Islet of Langerhans (tissue), 1 donor: ENCODE measurements around the gene TRIOBP.

Experiments used
- FAIRE-seq: peaks from one replicate; lab custom pipeline; 2011; peaks lifted over from hg19 to GRCh38; lab: Jason Lieb, UNC

Gene TRIOBP

DNA sequence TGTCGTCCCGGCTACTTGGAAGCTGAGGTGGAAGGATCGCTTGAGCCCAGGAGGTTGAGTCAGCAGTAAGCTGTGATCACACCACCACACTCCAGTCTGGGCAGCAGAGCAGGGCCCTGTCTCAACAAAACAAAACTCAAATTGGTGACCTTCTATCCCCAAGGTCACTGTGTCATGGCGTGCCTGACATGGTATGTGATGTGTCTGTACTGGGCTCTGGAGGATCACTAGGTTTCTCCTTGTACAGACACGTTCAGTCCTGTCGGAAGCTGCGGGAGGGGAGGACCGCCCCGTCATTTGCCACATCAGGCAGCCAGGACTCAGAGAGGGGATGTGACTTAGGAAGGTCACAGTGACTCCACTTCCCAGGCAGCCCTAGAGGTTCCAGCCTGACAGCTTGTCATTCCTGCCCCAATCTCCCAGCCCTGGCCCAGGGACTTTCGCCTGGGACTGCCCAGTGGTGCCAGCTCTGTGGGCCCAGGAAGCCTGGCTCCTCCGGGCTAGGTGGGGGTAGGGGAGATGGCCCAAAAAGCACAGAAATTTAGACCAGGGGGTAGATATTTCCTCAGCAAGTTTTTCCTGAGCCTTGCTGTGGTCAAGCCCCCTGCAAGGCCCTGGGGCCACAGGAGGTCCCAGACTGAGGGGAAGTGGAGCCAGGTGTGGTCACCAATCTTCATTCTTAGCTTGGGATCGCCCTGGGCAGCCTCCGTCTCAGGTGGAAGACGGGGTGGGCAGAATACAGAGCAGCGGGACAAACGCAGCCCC lies 53.2 kb downstream of the TRIOBP start:
- no peak for FAIRE-seq

DNA sequence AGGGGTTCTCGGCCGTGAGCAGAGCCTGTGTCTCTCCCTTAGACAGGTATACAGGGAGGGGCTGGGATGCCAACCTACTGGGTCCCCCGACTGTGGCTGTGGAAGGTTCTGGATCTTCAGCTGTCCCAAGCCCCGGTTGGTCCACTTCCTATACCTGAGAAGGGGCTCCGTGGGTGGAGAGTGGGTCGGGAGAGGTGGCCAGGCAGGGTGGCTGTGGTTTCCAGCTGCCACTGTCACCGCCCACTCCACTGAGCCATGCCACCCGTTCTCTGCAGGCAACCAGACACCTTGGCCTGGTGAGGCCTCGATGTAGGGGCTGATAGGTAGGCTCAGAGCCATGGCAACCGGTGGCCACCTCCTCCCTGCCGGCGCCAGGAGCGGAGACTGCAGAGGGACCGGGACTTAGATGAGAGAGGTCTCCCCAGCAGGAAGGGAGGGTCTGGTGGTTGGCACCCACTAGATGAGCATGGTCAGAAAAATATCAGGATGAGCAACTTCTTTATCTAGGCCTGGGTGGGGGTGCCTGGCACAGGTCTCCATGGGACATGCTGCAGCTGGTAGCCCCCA lies 53.8 kb downstream of the TRIOBP start:
- FAIRE-seq = no peak

GRCh38 chr22:37751449-37752188 lies 54.8 kb downstream of the TRIOBP start:
- FAIRE-seq = no peak

- FAIRE-seq = no peak
Observed at GRCh38 chr22:37752189-37753087, 55.6 kb downstream of the TRIOBP start.

DNA sequence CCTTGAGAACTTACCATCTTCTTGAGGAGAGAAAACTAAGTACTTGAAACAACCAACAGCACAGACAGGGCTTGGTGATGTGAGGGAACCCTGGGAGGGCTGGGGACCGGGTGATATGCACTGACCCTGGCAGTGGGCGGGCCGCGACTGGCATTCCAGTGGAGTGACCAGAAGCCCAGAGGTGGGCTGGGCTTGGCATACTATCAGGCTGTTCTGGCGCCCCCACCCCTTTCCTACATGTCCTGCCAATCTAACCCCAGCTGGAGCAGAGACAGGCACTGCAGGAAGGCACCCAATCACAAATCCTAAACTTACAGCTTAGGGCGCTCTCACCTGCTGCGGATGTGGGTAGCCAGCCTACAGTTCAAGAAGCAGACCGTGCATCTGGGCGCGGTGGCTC lies 56.9 kb downstream of the TRIOBP start:
- no peak for FAIRE-seq

DNA sequence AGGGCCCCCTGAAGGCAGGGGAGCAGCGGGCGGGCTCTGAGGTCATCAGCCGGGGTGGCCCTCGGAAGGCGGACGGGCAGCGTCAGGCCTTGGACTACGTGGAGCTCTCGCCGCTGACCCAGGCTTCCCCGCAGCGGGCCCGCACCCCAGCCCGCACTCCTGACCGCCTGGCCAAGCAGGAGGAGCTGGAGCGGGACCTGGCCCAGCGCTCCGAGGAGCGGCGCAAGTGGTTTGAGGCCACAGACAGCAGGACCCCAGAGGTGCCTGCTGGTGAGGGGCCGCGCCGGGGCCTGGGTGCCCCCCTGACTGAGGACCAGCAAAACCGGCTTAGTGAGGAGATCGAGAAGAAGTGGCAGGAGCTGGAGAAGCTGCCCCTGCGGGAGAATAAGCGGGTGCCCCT lies 60.8 kb downstream of the TRIOBP start:
- FAIRE-seq = no peak

- no peak for FAIRE-seq
Observed at GRCh38 chr22:37758694-37759093, 61.8 kb downstream of the TRIOBP start.

DNA sequence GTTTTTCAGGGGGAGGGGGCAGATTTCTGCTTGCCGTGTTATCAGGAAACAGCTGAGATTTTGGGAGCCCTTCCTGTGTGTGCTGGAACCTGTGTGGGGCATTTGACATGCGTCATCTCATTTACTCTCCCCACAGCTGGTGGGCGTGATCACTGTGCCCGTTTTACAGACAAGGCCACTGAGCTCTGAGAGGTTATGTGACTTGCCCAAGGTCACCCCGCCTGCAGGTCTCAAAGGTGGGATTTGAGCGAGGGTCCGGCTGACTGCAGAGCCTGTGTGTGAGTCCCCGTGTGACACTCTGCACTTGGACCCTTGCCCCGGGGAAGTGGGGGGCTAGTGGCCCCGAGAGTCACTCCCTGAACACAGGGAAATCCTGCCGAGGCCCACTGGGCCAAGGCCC lies 62.4 kb downstream of the TRIOBP start:
- no peak for FAIRE-seq

DNA sequence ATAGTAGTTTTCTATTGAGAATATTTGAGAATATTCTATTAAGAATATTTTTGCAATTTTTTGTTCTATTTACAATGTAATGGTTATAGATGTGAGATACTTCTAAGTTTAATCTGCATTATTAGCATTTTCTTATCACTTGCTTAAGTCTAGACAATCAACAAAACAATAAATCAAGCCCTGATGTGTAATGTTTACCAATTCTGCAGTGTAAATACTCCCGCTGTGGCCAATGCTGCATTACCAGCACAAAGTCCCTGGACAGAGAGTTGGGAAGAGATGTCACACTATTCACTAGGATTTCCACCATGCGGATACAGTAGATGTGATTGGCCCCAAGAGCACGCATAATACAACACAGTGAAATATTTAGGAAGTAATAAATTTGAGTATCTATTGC lies 63.3 kb downstream of the TRIOBP start:
- no peak for FAIRE-seq

- no peak for FAIRE-seq
Observed at GRCh38 chr22:37762389-37762836, 65.6 kb downstream of the TRIOBP start.

GRCh38 chr22:37763012-37763411 lies 66.2 kb downstream of the TRIOBP start:
- FAIRE-seq = no peak

DNA sequence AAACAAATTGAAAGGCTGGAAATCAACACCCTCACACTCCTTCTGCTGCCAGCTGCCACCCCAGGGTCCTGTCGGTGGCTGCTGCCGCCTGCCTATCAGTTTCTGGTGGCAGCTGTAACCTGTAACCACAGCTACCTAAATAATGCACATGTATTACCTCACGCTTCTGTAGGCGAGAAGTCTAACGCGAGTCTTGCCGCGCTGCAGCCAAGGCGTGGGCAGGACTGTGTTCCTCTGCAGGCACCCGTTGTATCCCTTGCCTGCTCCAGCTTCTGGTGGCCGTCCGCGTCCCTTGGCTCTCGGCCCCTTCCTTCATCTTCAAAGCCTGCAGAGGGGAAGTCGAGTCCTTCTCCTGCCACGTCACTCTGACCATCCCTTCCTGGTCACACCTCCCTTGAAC lies 66.8 kb downstream of the TRIOBP start:
- no peak for FAIRE-seq

GRCh38 chr22:37764622-37765021 lies 67.8 kb downstream of the TRIOBP start:
- FAIRE-seq = no peak

DNA sequence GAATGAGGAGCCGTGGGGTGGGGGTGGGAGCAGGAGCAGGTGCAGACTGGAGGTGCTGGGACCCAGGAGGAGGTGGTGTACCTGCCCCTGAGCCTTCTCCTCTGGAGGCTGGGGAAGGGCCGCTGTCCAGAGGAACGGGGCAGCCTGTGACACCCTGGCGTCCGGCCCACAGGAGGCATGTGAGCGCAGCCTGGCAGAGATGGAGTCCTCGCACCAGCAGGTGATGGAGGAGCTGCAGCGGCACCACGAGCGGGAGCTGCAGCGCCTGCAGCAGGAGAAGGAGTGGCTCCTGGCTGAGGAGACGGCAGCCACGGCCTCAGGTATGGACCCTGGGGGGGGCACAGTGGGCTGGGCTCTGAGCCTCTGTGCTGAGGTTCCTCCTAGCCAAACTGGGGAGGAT lies 68.7 kb downstream of the TRIOBP start:
- FAIRE-seq = no peak

DNA sequence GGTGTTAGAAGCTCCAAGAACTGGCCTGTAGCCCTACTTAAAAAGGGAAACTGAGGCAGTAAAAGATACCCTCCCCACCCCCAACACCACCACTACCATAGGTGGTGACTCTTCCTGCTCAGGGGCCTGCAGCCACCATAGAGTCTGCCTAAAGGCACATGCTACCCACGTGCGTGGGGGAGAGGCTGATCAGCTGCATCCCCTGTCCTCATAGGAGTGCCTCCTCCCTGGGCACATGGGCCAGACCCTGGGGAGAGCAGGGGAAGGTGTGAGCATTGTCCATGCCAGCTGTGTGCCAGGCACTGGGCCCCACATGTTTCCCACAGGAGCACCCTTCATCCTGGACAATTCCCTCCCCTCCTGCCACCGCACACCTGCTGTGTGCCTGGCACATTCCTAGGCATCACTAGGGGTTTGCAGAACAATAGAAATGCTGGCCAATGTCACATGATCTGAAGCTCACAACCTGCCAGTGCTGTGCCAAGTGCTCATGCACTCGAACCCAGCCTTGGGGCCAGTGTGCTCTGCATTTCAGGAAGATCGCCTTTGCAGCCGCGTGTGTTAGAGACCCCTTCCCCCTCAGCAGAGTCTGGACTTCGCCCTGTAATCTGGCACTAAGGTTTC lies 69.2 kb downstream of the TRIOBP start:
- FAIRE-seq = no peak

DNA sequence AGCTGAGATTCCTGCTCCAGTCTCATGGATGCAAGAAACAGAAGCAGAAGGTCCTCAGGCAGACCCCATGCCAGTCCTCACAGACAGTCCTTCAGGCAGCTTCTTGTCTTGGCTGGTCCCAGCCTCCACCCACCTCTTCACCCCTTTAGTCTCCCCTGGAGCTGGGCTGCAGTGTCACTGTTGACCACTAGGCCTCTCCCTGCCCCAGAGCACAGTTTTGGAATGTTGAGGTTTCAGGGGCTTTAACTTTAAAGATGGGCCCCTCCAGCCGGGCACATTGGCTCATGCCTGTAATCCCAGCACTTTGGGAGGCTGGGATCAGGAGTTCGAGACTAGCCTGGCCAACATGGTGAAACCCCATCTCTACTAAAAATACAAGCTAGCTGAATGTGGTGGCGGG lies 71.4 kb downstream of the TRIOBP start:
- FAIRE-seq = no peak

DNA sequence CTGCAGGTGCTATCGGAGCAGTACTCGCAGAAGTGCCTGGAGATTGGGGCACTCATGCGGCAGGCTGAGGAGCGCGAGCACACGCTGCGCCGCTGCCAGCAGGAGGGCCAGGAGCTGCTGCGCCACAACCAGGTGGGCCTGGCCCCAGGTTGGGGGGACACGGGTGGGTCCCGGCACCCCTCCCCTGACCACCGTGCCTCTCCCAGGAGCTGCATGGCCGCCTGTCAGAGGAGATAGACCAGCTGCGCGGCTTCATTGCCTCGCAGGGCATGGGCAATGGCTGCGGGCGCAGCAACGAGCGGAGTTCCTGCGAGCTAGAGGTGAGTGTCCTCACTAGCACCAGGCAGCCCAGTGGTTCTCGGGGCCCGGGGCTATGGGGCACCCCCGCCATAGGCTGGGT lies 72.2 kb downstream of the TRIOBP start:
- no peak for FAIRE-seq

GRCh38 chr22:37771081-37771480 lies 74.2 kb downstream of the TRIOBP start:
- FAIRE-seq = no peak

DNA sequence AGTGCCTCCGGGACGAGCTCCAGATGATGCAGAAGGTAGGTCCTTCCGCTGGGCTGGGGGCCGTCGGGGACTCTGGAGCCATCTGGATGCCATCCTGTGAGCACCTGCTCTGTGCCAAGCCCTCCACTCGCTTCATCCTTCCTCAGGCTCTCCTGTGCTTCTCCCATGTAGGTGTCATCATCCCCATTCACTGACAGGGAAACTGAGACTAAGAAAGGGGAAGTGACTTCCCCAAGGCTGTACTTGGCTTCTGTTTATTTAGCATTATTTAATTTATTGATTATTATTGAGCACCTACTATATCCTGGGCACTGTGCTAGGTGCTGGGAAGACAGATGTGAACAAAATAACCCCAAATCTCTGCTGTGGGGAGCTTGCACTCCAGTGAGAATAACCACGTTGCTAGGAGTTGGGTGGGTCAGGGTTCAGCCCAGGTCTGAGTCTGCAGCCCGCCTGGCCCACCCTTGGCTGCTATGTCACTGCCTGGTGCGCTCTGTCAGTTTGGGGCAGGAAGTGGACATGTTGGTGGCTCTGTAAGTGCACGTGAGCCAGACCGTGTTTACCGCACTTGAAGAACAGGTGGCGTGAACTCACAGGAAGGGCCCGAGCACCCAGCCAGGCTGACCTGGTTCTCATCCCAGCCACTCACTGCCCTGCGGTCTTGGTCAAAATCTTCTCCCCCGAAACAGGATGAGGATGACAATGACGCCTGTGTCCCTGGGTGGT lies 75.0 kb downstream of the TRIOBP start:
- no peak for FAIRE-seq

- FAIRE-seq = no peak
Observed at GRCh38 chr22:37774728-37775127, 77.9 kb downstream of the TRIOBP start.
